ENCODE measurements around the gene MVD. TPM values are rescaled to one million over a fixed set of nuclear protein-coding genes. Genes with fewer than 3 reads are reported as not detected.

Gene MVD
- total RNA-seq, 4 donors from 2014 or later, result 27.0 to 32.4 (median 29.3) TPM

DNA sequence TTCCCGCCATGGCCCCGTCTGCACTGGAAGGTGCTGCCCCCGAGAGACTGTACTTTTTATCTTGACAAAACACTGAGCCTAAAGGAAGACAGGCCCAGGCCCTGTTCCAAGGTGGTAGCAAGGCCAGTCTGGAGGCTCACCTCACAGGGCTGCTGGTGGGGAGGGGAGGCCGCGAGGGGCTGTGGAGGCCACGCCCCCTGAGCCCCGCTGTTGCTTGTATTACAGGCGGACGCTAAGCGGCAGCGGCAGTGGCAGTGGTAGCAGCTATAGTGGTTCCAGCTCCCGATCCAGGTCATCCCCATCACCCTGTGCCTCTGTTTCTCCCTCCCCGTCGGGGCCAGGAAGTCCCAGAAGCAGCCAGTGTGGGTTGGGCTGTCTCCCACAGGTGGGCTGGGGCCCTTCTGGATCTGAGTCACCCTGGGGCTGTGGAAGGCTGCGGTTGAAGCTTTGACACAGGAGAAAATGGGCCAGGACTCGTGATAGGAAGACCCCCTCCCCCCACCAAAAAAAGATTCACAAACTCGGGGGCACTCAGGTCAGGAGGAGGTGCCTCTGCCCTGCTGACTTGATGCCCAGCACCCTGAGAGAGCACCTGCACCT is 37.8 kb downstream of the MVD start:
- Histone ChIP-seq H3K9me3 (no peaks in the 10 kb centered on the region), H3K36me3 (peaks cover 76 to 93% (median 82%) of the 10 kb centered on the region in 4 donors)

DNA sequence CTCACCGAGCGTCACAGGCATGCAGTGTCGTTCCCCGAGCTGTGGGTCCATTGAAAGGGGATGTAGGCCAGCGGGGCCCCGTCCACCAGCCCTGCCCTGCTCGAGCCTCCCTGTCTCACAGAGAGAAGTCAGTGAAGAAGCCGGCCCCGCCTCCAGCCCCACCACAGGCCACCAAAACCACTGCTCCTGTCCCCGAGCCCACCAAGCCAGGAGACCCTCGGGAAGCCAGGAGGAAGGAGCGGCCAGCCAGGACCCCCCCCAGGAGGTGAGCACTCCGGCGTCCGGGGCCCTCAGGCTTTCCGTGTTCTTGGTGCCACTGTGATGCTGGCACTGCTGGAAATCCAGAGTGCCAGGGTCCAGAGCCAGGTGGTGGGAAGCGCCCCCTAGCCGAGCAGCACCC is 38.4 kb downstream of the MVD start:
- 100% methylated on average over 4 of the region's 18 CpGs for WGBS
- no peaks in the 10 kb centered on the region for H3K27me3 ChIP-seq

More for the DNA sequence above, 37.8 kb downstream of the MVD start:
- H3K27me3 ChIP-seq, result no peaks in the 10 kb centered on the region
- peaks cover 0 to 9% (median 0%) of the 10 kb centered on the region in 4 donors for H3K4me1 ChIP-seq
- H3K27ac ChIP-seq (replicated peaks in 1 of 4), result no peak overlapping the region
- WGBS, result 91% methylated on average over 10 of the region's 17 CpGs
- H3K4me3 ChIP-seq, result no peak overlapping the region
- TF ChIP-seq POLR2AphosphoS5 (IDR thresholded peaks at IDR 0.05) (no peak), EP300 (IDR thresholded peaks at IDR 0.05) (no peak), POLR2A (IDR thresholded peaks at IDR 0.05; ENCODE audit: low read depth) (no peak)
- TF ChIP-seq, protein P1, sequence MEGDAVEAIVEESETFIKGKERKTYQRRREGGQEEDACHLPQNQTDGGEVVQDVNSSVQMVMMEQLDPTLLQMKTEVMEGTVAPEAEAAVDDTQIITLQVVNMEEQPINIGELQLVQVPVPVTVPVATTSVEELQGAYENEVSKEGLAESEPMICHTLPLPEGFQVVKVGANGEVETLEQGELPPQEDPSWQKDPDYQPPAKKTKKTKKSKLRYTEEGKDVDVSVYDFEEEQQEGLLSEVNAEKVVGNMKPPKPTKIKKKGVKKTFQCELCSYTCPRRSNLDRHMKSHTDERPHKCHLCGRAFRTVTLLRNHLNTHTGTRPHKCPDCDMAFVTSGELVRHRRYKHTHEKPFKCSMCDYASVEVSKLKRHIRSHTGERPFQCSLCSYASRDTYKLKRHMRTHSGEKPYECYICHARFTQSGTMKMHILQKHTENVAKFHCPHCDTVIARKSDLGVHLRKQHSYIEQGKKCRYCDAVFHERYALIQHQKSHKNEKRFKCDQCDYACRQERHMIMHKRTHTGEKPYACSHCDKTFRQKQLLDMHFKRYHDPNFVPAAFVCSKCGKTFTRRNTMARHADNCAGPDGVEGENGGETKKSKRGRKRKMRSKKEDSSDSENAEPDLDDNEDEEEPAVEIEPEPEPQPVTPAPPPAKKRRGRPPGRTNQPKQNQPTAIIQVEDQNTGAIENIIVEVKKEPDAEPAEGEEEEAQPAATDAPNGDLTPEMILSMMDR (IDR thresholded peaks at IDR 0.05), result no peak
- intact Hi-C loops (cut with DNase I), result no loop called here
- DNase-seq (ENCODE audit: extremely low spot score), result no peak

DNA sequence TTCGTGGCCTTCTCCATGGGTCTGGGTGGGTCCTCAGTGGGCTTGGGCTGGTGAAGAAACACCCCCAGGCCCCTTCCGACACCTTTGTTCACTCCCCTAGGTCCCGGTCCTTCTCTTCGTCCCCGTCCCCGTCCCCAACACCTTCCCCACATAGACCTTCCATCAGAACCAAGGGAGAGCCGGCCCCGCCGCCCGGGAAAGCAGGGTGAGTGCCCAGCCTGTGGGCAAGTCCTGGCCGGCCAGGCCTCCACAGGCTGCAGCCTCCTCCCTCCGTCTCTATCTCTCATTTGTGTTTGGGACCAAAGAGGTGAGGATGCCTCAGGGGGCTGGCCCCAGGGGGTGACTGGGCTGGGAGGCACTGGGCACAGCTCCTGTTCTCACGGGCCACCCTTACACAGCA is 39.0 kb downstream of the MVD start:
- peaks cover 64 to 93% (median 82%) of the 10 kb centered on the region in 4 donors for H3K36me3 ChIP-seq
- TF ChIP-seq, protein P1 (IDR thresholded peaks at IDR 0.05), result no peak
- TF ChIP-seq EP300 (IDR thresholded peaks at IDR 0.05), result no peak
- no peak for DNase-seq (ENCODE audit: extremely low spot score)
- intact Hi-C loops (cut with DNase I), result no loop called here
- H3K4me3 ChIP-seq, result no peak overlapping the region
- peaks cover 0 to 17% (median 0%) of the 10 kb centered on the region in 4 donors for H3K4me1 ChIP-seq
- no peaks in the 10 kb centered on the region for H3K27me3 ChIP-seq
- H3K27ac ChIP-seq (replicated peaks in 1 of 4), result no peak overlapping the region
- H3K9me3 ChIP-seq, result no peaks in the 10 kb centered on the region
- 96% methylated on average over 13 of the region's 13 CpGs for WGBS

More for the DNA sequence above, 38.4 kb downstream of the MVD start:
- no peak for DNase-seq (ENCODE audit: extremely low spot score)
- Histone ChIP-seq H3K27ac (replicated peaks in 1 of 4) (no peak overlapping the region), H3K9me3 (no peaks in the 10 kb centered on the region), H3K36me3 (peaks cover 70 to 93% (median 80%) of the 10 kb centered on the region in 4 donors), H3K4me3 (no peak overlapping the region), H3K4me1 (peaks cover 0 to 11% (median 0%) of the 10 kb centered on the region in 4 donors)
- TF ChIP-seq POLR2A (IDR thresholded peaks at IDR 0.05; ENCODE audit: low read depth) (no peak), POLR2AphosphoS5 (IDR thresholded peaks at IDR 0.05) (no peak), EP300 (IDR thresholded peaks at IDR 0.05) (no peak)
- TF ChIP-seq, protein P1 (IDR thresholded peaks at IDR 0.05), result no peak
- intact Hi-C loops (cut with DNase I), result no loop called here

DNA sequence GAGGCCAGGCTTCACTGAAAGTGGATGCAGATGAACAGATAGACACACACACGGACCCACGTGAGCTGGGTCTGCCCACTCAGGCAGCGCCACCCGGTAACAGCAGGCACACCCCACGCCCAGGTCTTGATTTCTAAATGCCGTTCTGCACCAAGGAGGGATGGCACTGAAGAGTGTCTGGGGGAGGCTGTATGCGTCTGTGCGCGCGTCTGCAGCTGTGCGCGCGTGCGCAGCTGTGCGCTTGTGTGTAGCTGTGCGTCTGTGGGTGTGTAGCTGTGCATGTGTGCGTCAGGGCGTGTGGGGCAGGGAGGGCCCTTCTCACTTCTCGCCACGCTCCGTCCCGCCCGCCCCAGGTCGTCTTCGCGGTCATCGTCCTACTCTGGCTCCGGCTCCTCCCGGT is 40.0 kb downstream of the MVD start:
- 97% methylated on average over 22 of the region's 29 CpGs for WGBS
- peaks cover 0 to 10% (median 0%) of the 10 kb centered on the region in 4 donors for H3K4me1 ChIP-seq
- H3K27ac ChIP-seq (replicated peaks in 1 of 4), result no peak overlapping the region
- H3K36me3 ChIP-seq, result peaks cover 54 to 93% (median 81%) of the 10 kb centered on the region in 4 donors
- no peaks in the 10 kb centered on the region for H3K9me3 ChIP-seq
- H3K4me3 ChIP-seq, result no peak overlapping the region
- DNase-seq (ENCODE audit: extremely low spot score), result no peak
- H3K27me3 ChIP-seq, result no peaks in the 10 kb centered on the region
- TF ChIP-seq POLR2AphosphoS5 (IDR thresholded peaks at IDR 0.05), result no peak
- TF ChIP-seq POLR2A (IDR thresholded peaks at IDR 0.05; ENCODE audit: low read depth), result no peak
- TF ChIP-seq, protein P1 (IDR thresholded peaks at IDR 0.05), result no peak
- TF ChIP-seq EP300 (IDR thresholded peaks at IDR 0.05), result no peak
- intact Hi-C loops (cut with DNase I), result no loop called here

DNA sequence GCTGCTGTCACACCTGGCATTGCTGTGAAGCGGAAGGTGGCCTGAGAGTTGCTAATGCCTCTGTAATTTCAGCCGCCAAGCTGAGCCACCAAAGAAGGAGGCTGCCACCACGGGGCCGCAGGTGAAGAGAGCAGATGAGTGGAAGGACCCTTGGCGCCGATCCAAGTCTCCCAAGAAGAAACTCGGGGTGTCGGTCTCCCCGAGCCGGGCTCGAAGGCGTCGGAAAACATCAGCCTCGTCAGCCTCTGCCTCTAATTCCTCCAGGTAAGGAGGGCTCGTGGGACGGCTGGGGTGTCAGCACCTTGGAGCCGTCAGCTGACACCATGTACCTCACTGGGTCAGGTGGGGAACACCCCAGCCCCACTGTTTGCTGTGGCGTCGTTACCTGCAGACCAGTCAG is 40.8 kb downstream of the MVD start:
- 86% methylated on average over 19 of the region's 19 CpGs for WGBS
- Histone ChIP-seq H3K4me1 (peaks cover 0 to 10% (median 0%) of the 10 kb centered on the region in 4 donors), H3K36me3 (peaks cover 47 to 91% (median 79%) of the 10 kb centered on the region in 4 donors), H3K27ac (replicated peaks in 1 of 4) (no peak overlapping the region), H3K9me3 (no peaks in the 10 kb centered on the region), H3K4me3 (no peak overlapping the region), H3K27me3 (no peaks in the 10 kb centered on the region)
- intact Hi-C loops (cut with DNase I), result no loop called here
- DNase-seq (ENCODE audit: extremely low spot score), result no peak
- TF ChIP-seq EP300 (IDR thresholded peaks at IDR 0.05) (no peak), POLR2A (IDR thresholded peaks at IDR 0.05; ENCODE audit: low read depth) (no peak), POLR2AphosphoS5 (IDR thresholded peaks at IDR 0.05) (no peak)
- TF ChIP-seq, protein P1 (IDR thresholded peaks at IDR 0.05), result no peak
